MM.1S (cell line): ENCODE measurements around the gene ASPN.

Experiments used
- DNase-seq: peaks from one replicate; pipeline ENCODE4 v3.0.0-alpha.2; 2015
- H2AFZ ChIP-seq: fragments of 300-600 bp; sonication (generic); 2 replicates; pipeline ENCODE4 v1.6.0; 2016; ENCODE audit warnings: antibody characterized with exemption, low read length
- H3F3A ChIP-seq: fragments of 300-600 bp; sonication (generic); 2 replicates; pipeline ENCODE4 v1.6.1; 2016; ENCODE audit warnings: mild to moderate bottlenecking, antibody characterized with exemption, low read length, moderate library complexity, mixed read lengths; ENCODE audit not compliant: insufficient read depth
- H3K27ac ChIP-seq: fragments of 300-600 bp; sonication (generic); 2 replicates; pipeline ENCODE4 v1.5.1; 2016; ENCODE audit warnings: mild to moderate bottlenecking, low read length
- H3K27me3 ChIP-seq: fragments of 300-600 bp; sonication (generic); replicated peaks from 2 replicates; pipeline ENCODE4 v1.6.0; 2016; ENCODE audit warnings: low read length; ENCODE audit not compliant: insufficient read depth
- H3K36me3 ChIP-seq: fragments of 300-600 bp; sonication (generic); replicated peaks from 2 replicates; pipeline ENCODE4 v1.6.1; 2016; ENCODE audit warnings: mild to moderate bottlenecking, low read length, mixed read lengths; ENCODE audit not compliant: insufficient read depth
- H3K4me1 ChIP-seq: fragments of 300-600 bp; sonication (generic); 2 replicates; pipeline ENCODE4 v1.6.1; 2016; ENCODE audit warnings: low read length, mixed read lengths
- H3K4me2 ChIP-seq: fragments of 300-600 bp; sonication (generic); 2 replicates; pipeline ENCODE4 v1.6.0; 2016; ENCODE audit warnings: low read depth, low read length
- H3K4me3 ChIP-seq: fragments of 300-600 bp; sonication (generic); 2 replicates; pipeline ENCODE4 v1.5.1; 2016; ENCODE audit warnings: low read length, mixed read lengths
- H3K79me2 ChIP-seq: fragments of 300-600 bp; sonication (generic); 2 replicates; pipeline ENCODE4 v1.6.1; 2016; ENCODE audit warnings: mixed run types, low read length, mixed read lengths
- H3K9ac ChIP-seq: fragments of 300-600 bp; sonication (generic); 2 replicates; pipeline ENCODE4 v1.6.1; 2016; ENCODE audit warnings: low read length, mixed read lengths
- H3K9me2 ChIP-seq: fragments of 300-600 bp; sonication (generic); replicated peaks from 2 replicates; pipeline ENCODE4 v1.6.1; 2016; ENCODE audit warnings: mild to moderate bottlenecking, low read length, mixed read lengths; ENCODE audit not compliant: insufficient read depth
- H3K9me3 ChIP-seq: fragments of 300-600 bp; sonication (generic); replicated peaks from 2 replicates; pipeline ENCODE4 v1.6.1; 2016; ENCODE audit warnings: mild to moderate bottlenecking, low read length, mixed read lengths; ENCODE audit not compliant: insufficient read depth
- H4K20me1 ChIP-seq: fragments of 300-600 bp; sonication (generic); 2 replicates; pipeline ENCODE4 v1.6.1; 2016; ENCODE audit warnings: mild to moderate bottlenecking, low read length, moderate library complexity, mixed read lengths; ENCODE audit not compliant: insufficient read depth
- EZH2 ChIP-seq: fragments of 300-600 bp; sonication (generic); optimal IDR thresholded peaks from 2 replicates; pipeline ENCODE3; 2017; ENCODE audit warnings: low read depth, mild to moderate bottlenecking, antibody characterized with exemption, low read length, mixed read lengths
- EZH2phosphoT487 ChIP-seq: fragments of 300-600 bp; sonication (generic); IDR thresholded peaks from 2 replicates; pipeline ENCODE4 v1.6.1; 2018; ENCODE audit warnings: antibody characterized with exemption, low read length
- TF ChIP-seq, protein P1 (sequence below): fragments of 300-600 bp; sonication (generic); IDR thresholded peaks from 2 replicates; pipeline ENCODE4 v1.5.1; 2016; ENCODE audit warnings: antibody characterized with exemption, low read length, mixed read lengths

The ASPN gene

GRCh38 chr9:92525306-92525705 lies 43.0 kb upstream of the ASPN start:
- Histone ChIP-seq H3K36me3 (no peaks in the 10 kb centered on the region), H3K9ac (no peak overlapping the region), H3K4me1 (no peaks in the 10 kb centered on the region), H3K4me2 (no peak overlapping the region), H3K9me2 (no peaks in the 10 kb centered on the region), H2AFZ (no peak overlapping the region), H3K4me3 (no peak overlapping the region), H3K27me3 (no peaks in the 10 kb centered on the region), H3K9me3 (no peaks in the 10 kb centered on the region), H3K27ac (no peak overlapping the region), H3F3A (peaks cover 2% of the 10 kb centered on the region; the same call in 1 of the 2 replicates), H3K79me2 (no peaks in the 10 kb centered on the region), H4K20me1 (no peaks in the 10 kb centered on the region)
- TF ChIP-seq, protein P1, sequence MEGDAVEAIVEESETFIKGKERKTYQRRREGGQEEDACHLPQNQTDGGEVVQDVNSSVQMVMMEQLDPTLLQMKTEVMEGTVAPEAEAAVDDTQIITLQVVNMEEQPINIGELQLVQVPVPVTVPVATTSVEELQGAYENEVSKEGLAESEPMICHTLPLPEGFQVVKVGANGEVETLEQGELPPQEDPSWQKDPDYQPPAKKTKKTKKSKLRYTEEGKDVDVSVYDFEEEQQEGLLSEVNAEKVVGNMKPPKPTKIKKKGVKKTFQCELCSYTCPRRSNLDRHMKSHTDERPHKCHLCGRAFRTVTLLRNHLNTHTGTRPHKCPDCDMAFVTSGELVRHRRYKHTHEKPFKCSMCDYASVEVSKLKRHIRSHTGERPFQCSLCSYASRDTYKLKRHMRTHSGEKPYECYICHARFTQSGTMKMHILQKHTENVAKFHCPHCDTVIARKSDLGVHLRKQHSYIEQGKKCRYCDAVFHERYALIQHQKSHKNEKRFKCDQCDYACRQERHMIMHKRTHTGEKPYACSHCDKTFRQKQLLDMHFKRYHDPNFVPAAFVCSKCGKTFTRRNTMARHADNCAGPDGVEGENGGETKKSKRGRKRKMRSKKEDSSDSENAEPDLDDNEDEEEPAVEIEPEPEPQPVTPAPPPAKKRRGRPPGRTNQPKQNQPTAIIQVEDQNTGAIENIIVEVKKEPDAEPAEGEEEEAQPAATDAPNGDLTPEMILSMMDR, result no peak
- TF ChIP-seq EZH2, result no peak
- no peak for TF ChIP-seq EZH2phosphoT487
- DNase-seq, result no peak

GRCh38 chr9:92524881-92525280 lies 42.6 kb upstream of the ASPN start:
- no peak overlapping the region for H3K27ac ChIP-seq
- H3F3A ChIP-seq, result peaks cover 2% of the 10 kb centered on the region; the same call in 1 of the 2 replicates
- H3K79me2 ChIP-seq, result no peaks in the 10 kb centered on the region
- TF ChIP-seq EZH2phosphoT487, result no peak
- TF ChIP-seq EZH2, result no peak
- DNase-seq, result no peak
- H3K4me3 ChIP-seq, result no peak overlapping the region
- no peaks in the 10 kb centered on the region for H3K36me3 ChIP-seq
- no peak overlapping the region for H3K9ac ChIP-seq
- H3K9me3 ChIP-seq, result no peaks in the 10 kb centered on the region
- no peak overlapping the region for H2AFZ ChIP-seq
- H3K4me2 ChIP-seq, result no peak overlapping the region
- no peaks in the 10 kb centered on the region for H3K9me2 ChIP-seq
- no peaks in the 10 kb centered on the region for H3K4me1 ChIP-seq
- no peaks in the 10 kb centered on the region for H3K27me3 ChIP-seq
- no peaks in the 10 kb centered on the region for H4K20me1 ChIP-seq

DNA sequence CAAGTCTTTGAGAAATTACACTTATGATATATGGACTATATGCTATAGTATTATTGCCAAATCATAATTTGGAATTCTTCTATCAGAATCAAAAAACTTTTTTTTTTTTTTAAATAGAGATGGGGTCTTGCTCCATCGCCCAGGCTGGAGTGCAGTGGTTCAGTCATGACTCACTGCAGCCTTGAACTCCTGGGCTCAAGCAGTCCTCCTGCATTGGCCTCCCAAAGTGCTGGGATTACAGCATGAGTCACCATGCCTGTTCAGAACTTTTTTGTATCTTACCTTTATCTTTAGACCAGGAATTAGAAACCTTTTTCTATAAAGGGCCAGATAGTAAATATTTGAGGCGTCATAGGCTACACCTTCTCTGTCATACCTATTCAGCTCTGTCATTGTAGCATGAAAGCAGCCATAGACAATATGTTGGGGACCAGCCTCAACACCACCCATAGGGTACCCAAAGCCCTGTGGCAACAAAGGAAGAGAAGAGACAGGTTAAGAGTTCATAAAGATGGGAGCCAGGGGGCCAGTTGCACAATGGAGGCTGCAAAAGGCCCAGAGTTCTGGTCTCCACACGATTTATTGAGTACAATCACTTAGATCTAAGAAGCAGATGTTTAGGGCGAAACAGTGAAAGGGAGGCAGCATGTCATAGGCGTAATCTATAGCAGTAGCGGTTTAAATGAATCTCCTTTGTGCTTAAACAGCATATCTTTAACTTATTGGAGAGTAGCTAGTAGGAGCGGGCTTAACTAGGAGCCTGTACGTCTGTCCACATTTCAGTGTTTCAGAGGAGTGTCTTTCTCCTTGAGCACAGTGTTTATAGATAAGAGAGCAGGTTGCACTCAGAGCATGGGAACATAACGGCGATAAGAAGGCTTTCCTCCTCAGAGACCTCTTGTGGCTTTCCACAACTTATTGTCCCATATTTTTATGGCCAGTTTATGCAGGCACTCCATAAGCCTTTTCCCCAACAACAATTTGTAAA lies 41.0 kb upstream of the ASPN start:
- Histone ChIP-seq H4K20me1 (no peaks in the 10 kb centered on the region), H3K36me3 (no peaks in the 10 kb centered on the region), H3K79me2 (no peaks in the 10 kb centered on the region), H2AFZ (no peak overlapping the region), H3F3A (no peaks in the 10 kb centered on the region), H3K4me3 (no peak overlapping the region), H3K9ac (no peak overlapping the region), H3K9me3 (no peaks in the 10 kb centered on the region), H3K4me1 (no peaks in the 10 kb centered on the region), H3K27me3 (no peaks in the 10 kb centered on the region), H3K27ac (no peak overlapping the region), H3K9me2 (no peaks in the 10 kb centered on the region), H3K4me2 (no peak overlapping the region)
- TF ChIP-seq EZH2, result no peak
- no peak for TF ChIP-seq EZH2phosphoT487
- no peak for DNase-seq

DNA sequence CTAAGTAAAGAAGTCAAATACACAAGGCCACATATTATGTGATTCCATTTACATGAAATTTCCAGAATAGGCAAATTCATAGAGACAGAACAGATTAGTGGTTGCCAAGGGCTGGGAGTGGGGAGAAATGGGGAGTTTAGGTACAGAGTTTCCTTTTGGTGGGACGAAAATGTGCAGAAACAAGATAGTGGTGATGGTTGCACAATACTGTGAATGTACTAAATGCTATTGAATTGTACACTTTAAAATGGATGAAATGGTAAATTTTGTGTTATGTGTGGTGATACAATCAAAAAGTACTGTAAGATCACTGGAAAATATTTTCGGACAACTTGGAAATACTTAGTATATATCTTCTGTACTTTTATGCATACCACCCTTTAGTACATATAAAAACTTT lies 38.5 kb upstream of the ASPN start:
- TF ChIP-seq EZH2 (no peak), EZH2phosphoT487 (no peak)
- TF ChIP-seq, protein P1, result no peak

More for the DNA sequence above, 38.5 kb upstream of the ASPN start:
- Histone ChIP-seq H3K4me3 (no peak overlapping the region), H4K20me1 (no peaks in the 10 kb centered on the region), H3K9me3 (no peaks in the 10 kb centered on the region), H3K9me2 (no peaks in the 10 kb centered on the region), H3K79me2 (no peaks in the 10 kb centered on the region), H3K9ac (no peak overlapping the region), H3K36me3 (no peaks in the 10 kb centered on the region), H3K27me3 (no peaks in the 10 kb centered on the region), H2AFZ (no peak overlapping the region), H3K4me2 (no peak overlapping the region), H3K4me1 (no peaks in the 10 kb centered on the region), H3F3A (no peaks in the 10 kb centered on the region), H3K27ac (no peak overlapping the region)
- no peak for DNase-seq
